T1000 (cell line): ENCODE data around the gene PARP6.

Experiments
- DNase-seq: peaks from one replicate; lab custom pipeline; 2025; ENCODE audit warnings: mixed read lengths; lab: John Stamatoyannopoulos, UW

Gene PARP6

GRCh38 chr15:72230197-72231065, 41.9 kb downstream of the PARP6 start:
- DNase-seq: peak; percentile 40

DNA sequence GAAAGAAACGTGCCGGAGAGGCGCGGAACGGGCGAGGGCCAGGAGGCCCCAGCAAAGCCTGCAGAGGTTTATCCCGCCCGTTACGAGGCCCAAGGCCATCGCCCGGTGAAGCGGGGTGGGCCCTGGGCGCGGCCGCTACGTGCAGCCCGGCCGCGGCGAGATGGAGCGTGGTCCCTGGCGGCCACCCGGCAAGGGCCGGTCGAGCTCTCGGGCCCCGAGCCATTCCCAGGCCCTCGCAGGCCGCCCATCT, 42.5 kb downstream of the PARP6 start:
- DNase-seq: no peak

GRCh38 chr15:72229076-72229946, 43.0 kb downstream of the PARP6 start:
- no peak for DNase-seq

DNA sequence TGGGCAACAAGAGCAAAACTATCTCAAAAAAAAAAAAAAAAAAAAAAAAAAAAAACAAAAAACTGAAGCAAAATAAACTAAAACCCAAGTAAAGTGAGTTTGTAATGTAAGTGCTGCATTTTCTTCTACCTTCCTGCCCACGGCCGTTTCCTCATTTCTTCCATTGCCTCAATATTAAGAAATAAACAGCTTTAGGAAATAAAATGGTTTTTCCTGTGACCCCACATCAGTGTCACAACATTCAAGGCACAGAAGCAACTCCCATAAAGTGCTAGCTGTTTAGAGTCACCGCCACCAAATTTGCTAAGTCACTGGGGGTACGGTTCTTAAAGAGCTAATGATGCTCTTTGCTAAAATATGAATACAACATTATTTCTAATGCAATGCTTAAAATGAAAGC, 44.6 kb downstream of the PARP6 start:
- DNase-seq: no peak

- no peak for DNase-seq
These were observed 45.2 kb downstream of the PARP6 start for GRCh38 chr15:72227192-72227586.

GRCh38 chr15:72223278-72223677, 49.1 kb downstream of the PARP6 start:
- DNase-seq: no peak

DNA sequence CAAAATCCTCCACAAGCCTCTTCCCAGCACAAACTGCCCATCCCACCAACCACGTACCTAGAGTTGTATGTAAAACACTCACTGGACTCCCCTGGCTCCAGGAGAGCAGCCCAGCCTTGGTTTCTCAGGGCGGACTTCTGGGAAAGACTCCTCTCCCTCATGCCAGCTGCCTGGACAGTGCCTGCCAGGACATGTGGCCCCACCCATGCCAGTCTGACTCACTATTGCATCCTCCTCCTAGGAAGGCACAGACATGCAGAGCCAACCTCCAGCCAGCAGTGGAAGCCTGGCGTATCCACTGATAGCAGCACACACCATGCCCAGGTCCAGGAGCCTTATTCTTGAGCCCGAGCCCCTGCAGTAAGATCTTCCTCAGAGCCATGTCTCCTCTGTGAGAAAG, 50.0 kb downstream of the PARP6 start:
- DNase-seq: peak; percentile 48

GRCh38 chr15:72220687-72221086, 51.7 kb downstream of the PARP6 start:
- DNase-seq: no peak

GRCh38 chr15:72217216-72217615, 55.1 kb downstream of the PARP6 start:
- DNase-seq: no peak

GRCh38 chr15:72216079-72216478, 56.3 kb downstream of the PARP6 start:
- DNase-seq: no peak

DNA sequence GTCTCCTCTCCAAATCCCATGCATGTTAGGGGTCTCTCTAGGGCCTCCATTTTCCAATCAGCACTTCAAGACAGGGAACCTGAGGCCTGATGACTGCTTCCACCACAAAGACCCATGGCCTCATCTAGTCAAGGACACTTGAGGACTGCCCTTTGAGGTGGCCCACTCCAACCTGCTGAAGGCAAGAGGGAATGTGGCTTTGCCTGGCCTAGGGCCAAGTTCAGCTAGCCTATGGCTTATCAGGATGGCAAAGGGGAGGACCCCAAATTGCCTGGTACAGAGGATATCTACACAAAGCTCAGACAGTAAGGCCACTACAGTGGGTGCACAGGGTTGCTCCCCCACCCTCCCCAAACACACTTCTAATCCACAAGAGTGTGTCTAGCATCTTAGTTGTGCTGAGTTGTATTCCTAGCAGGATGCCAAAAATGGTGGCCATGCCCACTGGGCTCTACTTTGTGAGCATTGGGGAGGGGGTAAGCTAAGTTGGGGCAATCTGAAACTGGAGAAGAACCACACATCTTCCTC, 64.7 kb downstream of the PARP6 start:
- DNase-seq: no peak

DNA sequence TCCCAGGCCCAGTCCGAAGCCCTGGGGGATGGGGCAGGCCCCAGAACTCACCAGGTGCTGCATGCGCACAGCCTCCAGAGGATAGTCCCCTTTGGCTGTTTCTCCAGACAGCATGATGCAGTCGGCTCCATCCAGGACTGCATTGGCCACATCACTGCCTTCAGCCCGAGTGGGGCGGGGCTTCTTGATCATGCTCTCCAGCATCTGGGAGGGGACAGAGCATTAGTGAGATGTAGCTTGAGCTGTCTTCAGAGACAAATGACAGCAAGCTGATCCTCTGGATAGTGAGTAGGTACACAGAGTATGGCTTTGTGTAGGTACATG, 65.7 kb downstream of the PARP6 start:
- DNase-seq: no peak

GRCh38 chr15:72205896-72206676, 66.3 kb downstream of the PARP6 start:
- no peak for DNase-seq

- no peak for DNase-seq
These were observed 67.1 kb downstream of the PARP6 start for GRCh38 chr15:72205273-72205672.

GRCh38 chr15:72203507-72203837, 68.9 kb downstream of the PARP6 start:
- peak; percentile 29 for DNase-seq

- no peak for DNase-seq
These were observed 69.4 kb downstream of the PARP6 start for GRCh38 chr15:72202801-72203506.

- no peak for DNase-seq
These were observed 70.1 kb downstream of the PARP6 start for GRCh38 chr15:72202302-72202701.

DNA sequence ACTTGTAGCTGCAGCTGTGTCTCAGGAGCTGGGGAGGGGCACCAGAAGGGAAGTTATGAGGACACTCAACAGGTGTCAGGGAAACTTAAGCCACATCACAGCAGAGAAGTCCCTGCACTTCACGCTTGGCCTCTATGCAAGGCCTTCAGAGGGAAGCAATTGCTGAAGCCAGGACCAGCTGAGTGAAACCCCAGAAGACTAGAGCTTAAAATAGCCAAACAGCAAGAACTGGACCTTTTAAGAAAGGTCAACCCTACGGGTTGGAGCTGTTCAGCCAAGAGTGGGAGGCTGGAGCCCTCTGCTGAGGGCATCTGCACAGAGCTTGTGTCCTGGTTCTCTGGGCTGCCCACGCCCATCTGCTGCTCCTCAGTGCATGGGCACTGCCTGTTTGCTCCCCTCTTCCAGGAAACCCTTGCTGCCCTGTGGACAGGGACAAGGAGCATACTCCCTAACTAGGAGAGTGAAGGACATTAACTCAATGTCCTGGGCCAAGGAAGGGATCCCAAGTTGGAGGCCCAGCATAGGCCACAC, 70.9 kb downstream of the PARP6 start:
- DNase-seq: no peak

GRCh38 chr15:72200395-72201237, 71.7 kb downstream of the PARP6 start:
- no peak for DNase-seq

DNA sequence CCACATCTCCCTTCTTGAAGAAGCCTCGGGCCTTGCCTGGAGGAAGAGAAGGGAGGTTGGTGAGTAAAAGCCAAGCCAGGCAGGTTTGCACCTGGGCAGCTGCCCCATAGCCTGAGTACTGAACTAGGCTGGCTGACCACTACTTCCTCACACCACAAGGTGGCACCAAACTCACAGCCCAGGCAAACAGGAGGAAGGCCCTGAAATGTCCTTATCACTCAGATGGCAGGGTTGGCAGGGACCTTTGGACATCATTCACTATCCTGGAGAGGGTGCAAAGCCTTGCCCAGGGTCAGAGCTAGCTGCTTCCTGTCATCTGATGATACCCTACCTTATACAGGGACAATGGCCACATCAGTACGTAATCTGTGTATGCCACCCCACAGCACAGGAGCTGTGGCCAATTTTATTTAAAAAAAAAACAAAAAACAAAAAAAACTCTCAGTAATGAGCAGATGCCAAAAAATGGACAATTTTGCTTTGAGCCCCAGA, 72.6 kb downstream of the PARP6 start:
- DNase-seq: peak; percentile 40

GRCh38 chr15:72199205-72199515, 73.2 kb downstream of the PARP6 start:
- DNase-seq: no peak
